HG03060 (cell line): ENCODE data around the gene LTBP1.

Source experiments
- ATAC-seq: cut with Tn5 transposase; IDR thresholded peaks from one replicate; pipeline ENCODE4 v1.9.1; 2021; ENCODE audit warnings: low read depth, moderate number of reproducible peaks; ENCODE audit not compliant: unreplicated experiment

Gene LTBP1

DNA sequence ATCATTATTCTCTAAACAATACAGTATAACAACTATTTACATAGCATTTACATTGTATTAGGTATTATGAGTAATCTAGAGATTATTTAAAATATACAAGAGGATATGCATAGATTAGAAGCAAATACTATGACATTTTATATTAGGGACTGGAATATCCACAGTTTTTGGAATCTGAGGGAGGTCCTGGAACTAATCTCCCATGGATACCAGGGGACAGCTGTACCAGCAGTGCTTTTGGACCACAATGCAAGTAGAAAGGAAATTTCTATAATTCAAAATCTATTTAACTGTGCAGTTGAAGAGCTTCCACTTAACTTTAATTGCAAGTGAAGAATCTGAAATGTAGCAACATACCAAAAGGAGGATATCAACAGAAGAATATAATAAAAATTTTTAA, 120.8 kb downstream of the LTBP1 start:
- no peak for ATAC-seq

DNA sequence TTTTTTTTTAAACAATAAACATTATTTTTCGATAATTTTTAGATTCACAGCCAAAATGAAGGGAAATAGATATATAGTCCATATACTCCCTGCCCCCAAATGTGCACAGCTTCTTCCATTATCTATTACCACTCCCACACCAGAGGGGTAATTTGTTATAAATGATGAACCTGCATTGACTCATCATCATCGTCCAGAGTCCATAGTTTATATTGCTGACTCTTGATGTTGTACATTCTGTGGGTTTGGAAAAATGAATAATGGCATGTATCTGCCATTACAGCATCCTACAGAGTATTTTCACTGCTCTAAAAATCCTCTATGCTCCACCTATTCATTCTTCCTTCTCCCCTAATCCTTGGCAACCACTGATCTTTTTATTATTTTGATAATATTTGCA, 121.5 kb downstream of the LTBP1 start:
- no peak for ATAC-seq

DNA sequence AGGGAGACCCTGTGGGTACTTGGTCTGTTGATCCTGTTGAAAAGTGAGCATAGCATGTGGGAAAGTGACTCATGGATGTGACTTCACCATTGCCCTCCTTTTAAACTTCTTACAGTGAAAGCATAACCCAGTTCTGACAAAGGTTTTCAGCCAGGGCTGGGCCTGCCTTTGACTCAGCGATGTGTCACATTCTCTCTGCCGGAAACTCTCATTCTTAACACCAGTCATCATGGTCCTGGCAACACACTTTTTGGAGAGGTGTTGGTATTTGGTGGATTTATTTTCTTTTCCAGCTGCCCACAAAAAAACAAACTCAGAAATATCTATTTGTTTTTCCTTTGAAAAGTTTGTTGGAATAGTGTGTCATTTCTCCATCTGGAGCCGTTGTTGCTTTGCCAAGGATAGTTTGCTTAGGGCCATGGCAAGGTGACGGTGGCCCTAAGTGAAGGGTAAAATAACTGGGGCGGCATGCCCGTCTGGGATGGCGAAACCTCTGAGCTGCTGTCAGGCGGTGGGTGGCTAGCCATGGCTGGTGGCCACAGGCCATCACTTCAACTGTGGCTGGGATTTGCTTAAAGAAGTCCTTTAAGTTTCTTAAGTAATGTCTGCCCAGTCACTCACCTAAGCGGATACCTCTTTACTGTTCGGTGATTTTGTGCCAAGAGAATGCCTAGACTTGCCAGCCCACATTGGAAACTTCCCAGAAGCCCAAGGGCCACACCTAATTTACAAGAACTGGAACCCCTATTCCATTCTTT, 123.3 kb downstream of the LTBP1 start:
- ATAC-seq = no peak

DNA sequence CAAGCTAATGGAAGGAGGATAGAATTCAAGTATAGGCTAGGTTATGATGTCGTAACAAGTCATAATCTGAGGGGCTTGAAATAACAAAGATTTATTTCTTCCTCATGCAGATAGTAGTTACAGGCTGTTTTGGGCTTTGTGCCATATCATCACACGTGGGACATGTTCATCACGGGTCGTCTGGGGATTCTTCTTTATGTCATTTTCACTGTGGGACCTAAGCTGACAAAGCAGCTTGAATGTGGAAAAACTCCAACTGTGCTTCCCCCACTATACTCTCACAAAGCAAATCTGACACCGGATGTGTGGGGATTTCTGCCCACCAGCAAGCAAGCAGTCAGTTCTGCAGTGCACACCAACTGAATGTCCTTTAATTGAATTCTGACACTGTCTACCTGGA, 124.8 kb downstream of the LTBP1 start:
- ATAC-seq = no peak

DNA sequence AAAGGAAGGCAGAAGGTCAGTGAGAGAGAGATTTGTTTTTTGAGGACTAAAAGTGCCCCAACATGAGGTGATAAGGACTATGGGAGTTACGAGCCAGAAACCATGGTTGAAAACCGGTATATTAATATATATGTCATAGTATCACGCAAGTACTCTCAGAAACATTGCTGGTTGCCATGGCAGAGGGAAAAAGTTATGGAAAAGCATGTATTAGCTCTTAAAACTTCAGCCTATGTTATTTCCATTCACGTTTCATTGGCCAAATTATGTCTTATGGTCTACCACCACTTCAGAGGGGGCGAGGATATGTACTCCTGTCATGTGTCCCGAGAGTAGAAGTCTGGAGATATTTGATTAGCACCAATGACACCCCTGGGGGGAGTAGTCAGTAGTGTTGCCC, 125.9 kb downstream of the LTBP1 start:
- ATAC-seq = no peak

DNA sequence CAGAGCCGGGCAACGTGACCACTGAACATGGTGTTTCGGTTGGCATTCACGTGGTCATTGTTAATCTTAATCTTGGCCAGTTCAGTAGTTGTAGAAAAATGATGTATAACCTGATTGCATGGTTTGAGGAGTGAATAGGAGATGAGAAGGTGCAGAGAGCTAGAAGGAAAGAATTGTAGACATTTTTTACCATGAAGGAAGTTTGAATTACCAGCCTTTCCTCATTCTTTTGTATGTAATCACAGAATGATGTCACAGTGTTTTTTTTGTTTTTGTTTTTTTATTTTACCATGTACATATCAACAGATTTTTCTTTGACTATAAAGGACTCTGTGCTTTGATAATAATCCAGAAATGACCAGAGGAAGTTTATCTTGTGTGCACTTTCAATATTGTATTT, 126.3 kb downstream of the LTBP1 start:
- ATAC-seq = no peak

DNA sequence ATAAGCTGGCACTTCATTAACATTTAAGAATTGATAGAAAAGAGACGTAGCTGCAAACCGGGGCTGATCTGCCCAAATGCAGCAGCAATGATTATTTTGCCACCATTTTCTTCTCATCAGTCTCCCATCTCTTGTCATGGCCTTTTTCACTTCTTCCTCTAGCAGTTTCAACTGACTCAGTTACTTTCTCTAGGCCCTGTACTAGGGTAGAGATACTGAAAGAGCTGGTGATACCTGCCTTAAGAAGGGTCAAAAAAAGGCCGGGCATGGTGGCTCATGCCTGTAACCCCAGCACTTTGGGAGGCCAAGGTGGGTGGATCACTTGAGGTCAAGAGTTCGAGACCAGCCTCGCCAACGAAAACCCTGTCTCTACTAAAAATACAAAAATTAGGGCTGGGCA, 127.4 kb downstream of the LTBP1 start:
- no peak for ATAC-seq

DNA sequence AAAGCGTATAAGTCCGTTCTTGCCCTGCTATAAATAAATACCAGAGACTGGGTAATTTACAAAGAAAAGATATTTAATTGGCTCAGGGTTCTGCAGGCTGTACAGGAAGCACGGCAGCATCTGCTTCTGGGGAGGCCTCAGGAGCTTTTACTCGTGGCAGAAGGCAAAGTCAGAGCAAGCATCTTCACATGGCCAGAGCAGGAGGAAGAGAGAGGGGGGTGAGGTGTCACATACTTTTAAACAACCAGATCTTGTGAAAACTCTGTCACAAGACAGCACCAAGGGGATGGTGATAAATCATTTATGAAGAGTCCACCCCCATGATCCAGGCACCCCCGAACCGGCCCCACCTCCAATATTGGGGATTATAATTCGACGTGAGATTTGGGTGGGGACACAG, 130.6 kb downstream of the LTBP1 start:
- no peak for ATAC-seq

DNA sequence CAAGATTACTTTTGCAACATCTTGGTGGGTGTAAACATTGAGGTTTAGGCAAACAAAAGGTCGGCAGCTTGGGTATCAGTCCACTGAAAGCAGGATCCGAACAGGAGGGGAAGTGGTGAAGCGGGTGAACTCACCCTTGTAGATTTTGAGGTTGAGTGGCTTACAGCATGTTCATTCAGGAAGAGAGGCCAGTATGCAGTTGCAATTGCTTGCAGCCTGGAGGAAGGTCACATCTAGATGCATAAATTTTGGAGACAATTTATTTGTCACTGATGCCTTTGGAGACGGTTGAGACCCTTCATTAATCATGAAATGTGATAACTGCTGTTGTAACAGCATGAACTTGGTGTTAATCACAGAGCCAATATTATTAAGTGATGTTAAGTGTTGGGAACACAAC, 131.1 kb downstream of the LTBP1 start:
- no peak for ATAC-seq

DNA sequence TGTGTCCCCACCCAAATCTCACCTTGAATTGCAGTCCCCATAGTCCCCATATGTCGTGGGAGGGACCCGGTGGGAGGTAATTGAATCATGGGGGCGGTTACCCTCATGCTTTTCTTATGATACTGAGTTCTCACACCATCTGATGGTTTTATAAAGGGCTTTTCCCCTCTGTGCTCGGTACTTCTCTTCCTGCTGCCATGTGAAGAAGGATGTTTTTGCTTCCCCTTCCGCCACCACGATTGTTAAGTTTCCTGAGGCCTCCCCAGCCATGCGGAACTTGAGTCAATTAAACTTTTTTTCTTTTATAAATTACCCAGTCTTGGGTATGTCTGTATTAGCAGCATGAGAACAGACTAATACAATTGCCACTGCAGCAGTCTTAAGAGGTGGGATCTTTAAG, 134.9 kb downstream of the LTBP1 start:
- ATAC-seq = no peak

DNA sequence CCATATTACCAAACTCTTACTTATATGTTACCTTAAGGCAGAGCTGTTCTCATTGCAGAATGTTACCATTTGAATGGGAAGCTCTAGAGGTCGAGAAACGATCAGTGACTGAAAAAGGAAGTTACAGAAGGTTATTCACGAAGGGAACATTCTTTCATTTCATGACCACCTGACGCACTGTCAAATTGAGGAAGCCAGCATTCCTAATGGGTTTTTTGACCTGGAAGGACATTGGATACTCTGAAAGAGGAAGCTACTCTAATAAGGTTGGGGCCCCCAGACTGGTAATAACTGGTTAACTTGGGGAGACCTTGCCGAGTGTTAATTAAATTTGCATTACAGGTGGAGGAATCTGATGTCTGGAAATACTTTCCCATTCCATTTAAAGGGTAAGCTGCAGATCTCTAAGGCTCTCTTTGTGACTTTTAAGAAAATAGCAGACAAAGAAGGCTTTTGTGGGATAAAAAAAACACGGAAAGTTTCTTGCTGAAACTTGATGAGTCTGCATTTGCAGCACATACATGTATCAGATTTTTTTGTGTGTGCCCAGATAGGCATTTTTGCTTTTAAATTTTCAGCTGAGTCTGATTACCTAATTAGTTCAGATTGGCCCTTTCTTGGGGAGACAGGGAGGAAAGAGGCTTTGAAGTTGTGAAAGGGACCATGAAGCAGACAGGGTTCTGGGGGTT, 137.1 kb downstream of the LTBP1 start:
- no peak for ATAC-seq

DNA sequence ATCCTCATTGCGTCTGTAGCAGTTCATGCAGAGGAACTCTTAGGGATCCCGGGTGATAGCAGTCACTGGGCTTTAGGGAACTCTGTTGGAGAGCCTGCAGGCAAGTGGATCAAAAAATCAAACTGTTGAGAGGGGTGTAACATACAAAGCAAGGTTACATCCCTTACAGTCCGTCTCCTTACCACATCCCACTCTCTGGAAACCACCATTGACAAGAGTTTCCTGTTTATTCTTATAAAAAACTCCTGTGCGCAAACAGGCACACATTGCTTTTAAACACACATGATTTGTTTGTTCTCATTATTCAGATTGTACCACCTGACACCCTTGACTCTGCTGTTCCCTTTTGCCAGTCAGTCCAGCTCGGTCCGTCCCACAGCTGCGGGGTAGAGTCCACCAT, 137.7 kb downstream of the LTBP1 start:
- ATAC-seq = no peak

DNA sequence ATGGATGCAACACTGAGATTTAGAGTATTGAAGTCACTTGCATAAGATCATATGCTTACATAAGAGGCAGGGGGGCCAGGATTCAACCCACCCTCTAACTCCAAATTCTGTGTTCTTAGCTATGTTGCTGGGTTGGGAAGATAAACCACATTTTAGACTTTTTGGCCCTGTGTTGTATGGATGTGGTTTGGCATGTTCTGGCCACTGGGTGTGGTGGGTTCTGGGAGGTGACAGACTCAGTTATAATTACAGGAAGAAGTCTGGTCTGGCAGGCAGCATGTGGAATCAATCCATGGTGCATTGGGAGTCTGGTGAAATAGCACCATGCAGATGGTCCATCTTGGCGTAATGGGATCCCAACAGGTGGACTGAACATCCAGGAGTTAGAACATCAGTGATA, 138.9 kb downstream of the LTBP1 start:
- ATAC-seq = no peak

DNA sequence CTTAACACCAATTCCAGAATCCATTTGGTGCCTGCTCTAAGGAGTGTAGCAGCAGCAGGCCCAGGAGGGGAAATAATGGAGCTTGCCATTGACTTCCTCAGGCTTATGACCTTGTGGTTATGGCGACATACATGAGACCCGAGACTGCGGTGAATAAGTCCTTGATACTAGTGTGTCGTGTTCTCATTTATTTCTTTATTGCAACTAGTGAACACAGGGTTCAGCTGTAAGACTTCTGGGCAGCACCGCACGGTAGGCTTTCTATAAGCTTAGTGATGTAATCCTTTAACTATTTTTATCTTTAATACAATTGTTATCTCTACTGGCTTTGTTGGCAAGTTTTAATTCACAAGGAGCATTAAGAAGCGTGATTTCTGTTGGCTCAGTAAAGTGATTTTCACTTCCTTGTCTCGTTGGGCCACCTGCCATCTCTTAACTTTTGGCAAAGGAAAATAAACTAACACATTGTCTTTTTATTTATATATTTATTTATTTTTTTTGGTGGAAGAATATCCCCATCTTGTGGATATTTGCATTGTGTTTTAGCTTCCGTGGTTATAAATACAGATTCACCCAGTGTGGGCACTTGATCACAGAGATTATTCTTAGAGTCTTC, 139.8 kb downstream of the LTBP1 start:
- ATAC-seq = no peak

DNA sequence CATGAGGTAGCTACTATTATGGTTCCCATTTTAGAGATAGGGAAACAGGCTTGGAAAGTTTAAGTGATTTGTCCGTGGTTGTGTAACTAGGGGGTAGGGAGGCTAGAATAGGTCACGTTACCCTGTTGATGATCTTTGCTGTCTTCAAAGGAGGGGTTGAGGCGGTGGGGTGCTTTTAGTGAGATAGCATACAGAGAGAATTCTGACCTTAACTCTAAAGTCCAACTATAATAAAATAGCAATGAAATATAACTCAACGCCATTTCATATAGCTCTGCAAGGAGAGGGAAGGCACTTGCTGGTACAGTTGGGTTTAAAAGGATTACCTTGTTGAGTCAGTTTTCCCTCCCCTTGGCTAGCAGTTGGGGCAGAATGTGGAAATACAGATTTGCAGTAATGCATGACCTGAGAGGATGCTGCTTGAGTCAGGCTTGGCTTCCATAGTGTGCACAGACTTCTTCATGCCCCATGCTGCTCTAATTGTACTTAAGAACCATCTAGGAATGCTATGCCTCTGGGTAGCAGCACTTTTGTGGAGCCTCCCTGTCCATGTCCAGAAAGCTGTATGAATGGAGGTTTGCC, 143.9 kb downstream of the LTBP1 start:
- no peak for ATAC-seq

DNA sequence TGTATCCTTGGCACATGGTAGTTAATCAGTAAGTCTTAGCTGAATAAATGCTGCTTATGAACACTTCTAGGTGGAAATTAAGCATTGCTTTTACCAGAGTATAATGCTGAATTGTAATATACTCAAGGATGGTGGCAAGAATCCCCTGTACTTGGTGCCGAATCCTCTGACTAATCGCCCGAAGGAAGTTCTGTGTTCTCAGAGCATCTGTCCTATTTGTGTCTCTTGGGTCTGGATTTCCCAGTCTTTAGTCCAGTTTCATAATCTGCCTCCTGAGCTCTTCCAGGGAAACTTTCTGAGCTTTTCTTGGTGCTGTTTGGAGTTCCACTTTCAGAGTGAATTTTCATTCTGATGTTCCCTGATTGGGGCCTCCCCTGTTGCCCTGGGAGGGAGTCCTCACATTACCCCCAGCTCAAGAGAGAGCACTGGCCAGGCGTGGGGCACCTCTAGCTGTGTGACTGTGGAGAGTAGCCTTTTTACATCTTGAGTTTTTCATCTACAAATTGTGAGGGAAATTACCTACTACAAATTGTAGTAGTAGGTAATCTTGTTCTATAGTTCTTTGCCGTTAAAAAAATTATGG, 144.9 kb downstream of the LTBP1 start:
- no peak for ATAC-seq

DNA sequence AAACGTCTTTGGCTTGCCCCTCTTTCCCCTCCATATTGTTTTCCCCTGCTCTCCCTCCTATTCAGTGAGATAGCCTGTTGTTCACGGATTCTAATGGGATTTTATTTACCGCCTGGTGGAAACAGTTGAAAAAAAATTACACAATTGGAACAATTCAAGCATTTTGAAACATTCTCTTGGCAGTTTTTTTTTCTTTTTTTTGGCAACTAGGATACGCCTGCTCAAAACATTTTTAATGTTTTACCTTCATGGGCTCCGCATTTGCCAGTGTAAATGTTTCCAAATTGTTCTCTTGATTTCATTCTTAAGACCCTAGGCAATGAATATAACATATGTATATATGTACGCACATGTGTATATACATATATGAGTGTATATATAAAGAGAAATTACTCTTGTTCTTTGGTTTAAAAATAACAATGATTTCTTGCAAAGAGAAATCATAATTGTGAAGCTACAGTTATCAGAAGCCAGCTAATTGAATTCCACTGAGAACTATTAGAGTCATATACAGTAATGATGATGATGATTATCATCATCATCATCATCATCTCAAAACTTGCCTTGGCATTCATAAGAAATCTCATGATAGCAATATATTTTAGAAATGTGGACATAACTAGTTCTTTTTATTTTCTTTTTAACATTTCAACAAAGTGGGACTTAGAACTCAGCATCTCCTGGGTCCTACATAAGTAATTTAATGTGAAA, 146.7 kb downstream of the LTBP1 start:
- no peak for ATAC-seq

DNA sequence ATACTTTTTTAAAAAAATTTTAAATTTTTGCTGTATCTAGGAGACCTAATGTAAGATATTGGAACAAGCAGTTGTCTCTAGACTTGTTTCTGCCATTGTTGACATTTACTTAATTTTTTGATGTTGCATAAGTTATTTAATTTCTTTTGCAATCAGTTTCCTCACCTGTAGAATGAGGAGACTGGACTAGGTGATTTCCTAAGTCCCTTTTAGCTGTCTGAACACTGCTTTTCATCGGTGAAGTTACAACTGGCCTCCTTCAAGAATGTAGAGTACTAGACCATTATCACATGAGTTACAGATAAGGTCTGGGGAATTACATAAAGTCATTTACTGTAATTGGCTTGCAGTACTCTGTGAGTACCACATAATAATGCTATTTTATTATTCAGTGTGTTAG, 147.6 kb downstream of the LTBP1 start:
- ATAC-seq = no peak

DNA sequence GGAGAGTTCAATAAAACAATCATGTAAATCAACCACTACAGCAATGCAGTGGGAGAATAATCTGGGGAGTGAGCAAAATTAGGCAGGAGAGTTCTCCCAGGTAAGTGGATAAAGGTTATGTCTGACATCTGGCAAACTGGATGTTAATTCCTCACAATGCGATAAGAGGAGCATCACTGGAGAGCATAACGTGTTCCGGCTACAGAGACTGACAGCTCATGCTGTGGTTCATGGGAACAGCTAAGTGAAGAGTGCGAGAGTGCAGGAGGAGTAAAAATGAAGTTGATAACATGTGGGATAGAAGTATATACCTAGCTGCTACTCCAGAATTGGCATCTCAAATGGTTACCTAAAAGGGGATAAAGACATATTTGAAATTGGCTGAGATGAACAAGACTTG, 153.2 kb downstream of the LTBP1 start:
- ATAC-seq = no peak

DNA sequence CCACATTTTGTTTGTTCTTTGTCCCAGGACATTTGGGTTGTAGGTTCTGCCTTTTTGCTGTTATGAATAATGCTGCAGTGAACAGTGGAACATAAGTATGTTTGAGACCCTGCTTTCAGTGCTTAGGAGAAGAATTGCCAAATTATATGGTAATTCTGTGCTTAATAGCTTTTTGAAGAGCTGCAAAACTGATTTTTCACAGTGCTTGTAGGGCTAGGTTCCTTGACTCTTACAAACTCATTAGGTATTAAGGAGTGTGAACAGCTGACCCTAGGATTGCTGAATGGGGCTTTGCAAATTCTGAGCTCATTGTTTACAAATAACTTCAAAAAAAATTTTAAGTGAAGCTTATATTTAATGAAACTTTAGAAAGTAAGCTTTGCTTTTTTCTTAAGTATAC, 154.2 kb downstream of the LTBP1 start:
- no peak for ATAC-seq
